DND-41 (cell line): ENCODE results near the gene STK16.

Experiments
- ATAC-seq: fragments of 200-7000 bp; cut with Tn5 transposase; 3 replicates; pipeline ENCODE4 v1.9.1; 2021; ENCODE audit warnings: low read depth; ENCODE audit not compliant: insufficient read depth
- DNase-seq: peaks from one replicate; pipeline ENCODE4 v3.0.0-alpha.2; 2020
- H2AFZ ChIP-seq: 2 replicates; pipeline ENCODE4 v1.6.0; 2012; ENCODE audit warnings: low read depth, low read length
- H3K27ac ChIP-seq: 2 replicates; pipeline ENCODE4 v1.5.1; 2012; ENCODE audit warnings: low read length, inconsistent platforms
- H3K27me3 ChIP-seq: fragments of 200-600 bp; sonication (generic); 2 replicates; pipeline ENCODE4 v1.6.0; 2012; ENCODE audit warnings: low read length, mild to moderate bottlenecking, inconsistent platforms; ENCODE audit not compliant: insufficient read depth, poor library complexity
- H3K36me3 ChIP-seq: 2 replicates; pipeline ENCODE4 v1.5.1; 2012; ENCODE audit warnings: low read length, inconsistent platforms; ENCODE audit not compliant: insufficient read depth
- H3K4me1 ChIP-seq: 2 replicates; pipeline ENCODE4 v1.5.1; 2012; ENCODE audit warnings: mild to moderate bottlenecking, low read length; ENCODE audit not compliant: insufficient read depth
- H3K4me2 ChIP-seq: 2 replicates; pipeline ENCODE4 v1.6.0; 2012; ENCODE audit warnings: mild to moderate bottlenecking, moderate library complexity, low read length, inconsistent platforms; ENCODE audit not compliant: insufficient read depth
- H3K4me3 ChIP-seq, 2 experiments: fragments of 200-600 bp in 1 of 2; shearing (Covaris generic) in 1 of 2; 2 replicates each; pipeline ENCODE4 v1.5.1; 2012 to 2016; ENCODE audit warnings: inconsistent platforms in 2 of 2, low read length in 2 of 2, mild to moderate bottlenecking in 2 of 2, low read depth in 1 of 2, moderate library complexity in 1 of 2
- H3K79me2 ChIP-seq: 2 replicates; pipeline ENCODE4 v1.6.0; 2012; ENCODE audit warnings: low read length, inconsistent platforms; ENCODE audit not compliant: insufficient read depth
- H3K9ac ChIP-seq: 2 replicates; pipeline ENCODE4 v1.6.0; 2012; ENCODE audit warnings: low read depth, mild to moderate bottlenecking, inconsistent platforms, low read length, moderate library complexity
- H3K9me3 ChIP-seq: 2 replicates; pipeline ENCODE4 v1.5.1; 2012; ENCODE audit warnings: low read length, moderate library complexity, mild to moderate bottlenecking, inconsistent platforms; ENCODE audit not compliant: insufficient read depth, severe bottlenecking
- H4K20me1 ChIP-seq: 2 replicates; pipeline ENCODE4 v1.6.0; 2012; ENCODE audit warnings: low read length; ENCODE audit not compliant: insufficient read depth
- EZH2 ChIP-seq: IDR thresholded peaks from 3 replicates; pipeline ENCODE4 v1.6.1; 2012; ENCODE audit warnings: borderline replicate concordance, low read depth, mild to moderate bottlenecking, moderate library complexity, low read length, inconsistent platforms; ENCODE audit not compliant: severe bottlenecking
- TF ChIP-seq, protein P1 (sequence below): IDR thresholded peaks from 2 replicates; pipeline ENCODE4 v1.5.1; 2012; ENCODE audit warnings: borderline replicate concordance, low read length, moderate library complexity, mild to moderate bottlenecking; ENCODE audit not compliant: poor library complexity, severe bottlenecking; ENCODE audit errors: extremely low read depth

The STK16 gene

DNA sequence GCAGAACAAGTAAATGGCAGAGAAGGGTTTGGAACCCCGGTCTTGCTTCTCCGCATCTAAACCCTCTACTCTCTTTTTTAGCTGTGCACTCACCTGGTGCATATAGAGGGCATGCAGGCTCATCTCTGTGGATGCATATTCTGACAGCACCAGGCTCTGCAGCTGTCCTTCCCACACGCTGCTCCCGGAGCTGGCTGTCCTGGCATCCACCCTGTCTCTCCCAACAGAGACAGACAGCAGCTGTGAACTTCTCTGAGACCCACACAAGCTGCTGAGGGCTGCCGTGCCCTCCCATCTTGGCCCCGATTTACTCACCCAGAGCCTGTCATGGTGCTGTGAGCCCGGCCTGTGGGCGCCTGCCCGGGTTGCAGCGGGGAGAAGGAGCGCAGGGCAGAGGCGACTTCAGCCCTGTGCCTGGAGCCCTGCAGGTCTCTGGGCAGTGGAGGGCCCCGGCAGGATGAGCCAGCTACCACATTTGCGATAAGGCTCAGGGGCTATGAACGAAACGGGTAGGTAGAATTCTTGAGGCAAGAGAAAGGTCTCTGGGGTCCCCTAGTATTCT lies 23.2 kb upstream of the STK16 start:
- ATAC-seq = no peak
- H3K36me3 ChIP-seq = peaks cover 78% of the 10 kb centered on the region

DNA sequence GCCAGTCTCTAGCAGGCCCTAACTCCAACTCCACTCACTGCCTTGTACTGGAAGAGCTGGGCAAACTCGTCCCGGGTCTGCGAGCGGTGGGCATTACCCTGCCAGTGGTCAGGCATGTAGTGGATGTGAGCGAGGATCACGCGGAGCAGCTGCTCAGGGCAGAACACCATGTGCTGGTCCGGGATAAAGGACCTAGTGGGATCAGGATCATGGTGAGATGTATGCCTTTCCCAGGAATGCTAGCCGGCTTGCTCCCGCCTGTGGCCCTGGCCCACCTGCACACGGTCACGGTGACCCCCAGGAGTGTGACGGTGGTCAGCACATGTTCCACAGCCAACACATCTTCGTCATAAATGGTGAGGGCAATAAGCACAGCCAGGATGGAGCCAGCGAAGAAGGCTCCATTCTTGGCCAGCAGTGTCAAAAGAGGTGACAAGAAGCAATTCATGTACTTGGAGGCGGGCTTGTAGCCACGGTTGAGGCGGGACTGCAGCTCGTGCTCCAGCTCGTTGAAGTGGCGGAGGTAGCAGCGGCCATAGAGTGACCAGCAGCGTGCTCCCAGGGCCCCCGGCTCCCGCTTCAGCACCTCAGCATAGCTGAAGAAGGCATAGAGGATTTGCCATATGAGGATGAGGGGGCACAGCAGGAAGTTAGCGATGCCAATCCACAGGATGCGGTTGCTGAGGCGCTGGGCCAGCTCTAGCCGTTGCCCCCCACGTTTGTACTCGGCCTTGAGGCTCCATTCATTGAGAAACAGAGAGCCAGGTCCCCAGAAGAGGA lies 21.3 kb upstream of the STK16 start:
- Histone ChIP-seq H3K9me3 (no peaks in the 10 kb centered on the region), H3K36me3 (peaks cover 84% of the 10 kb centered on the region), H3K27ac (no peak overlapping the region), H3K4me3 (no peak overlapping the region), H4K20me1 (peaks cover 8% of the 10 kb centered on the region; the same call in 1 of the 2 replicates), H3K4me2 (no peak overlapping the region), H3K79me2 (peaks cover 25% of the 10 kb centered on the region), H2AFZ (no peak overlapping the region), H3K4me1 (peaks cover 19% of the 10 kb centered on the region), H3K9ac (no peak overlapping the region), H3K27me3 (no peaks in the 10 kb centered on the region)
- no peak for ATAC-seq
- no peak for TF ChIP-seq EZH2
- TF ChIP-seq, protein P1, sequence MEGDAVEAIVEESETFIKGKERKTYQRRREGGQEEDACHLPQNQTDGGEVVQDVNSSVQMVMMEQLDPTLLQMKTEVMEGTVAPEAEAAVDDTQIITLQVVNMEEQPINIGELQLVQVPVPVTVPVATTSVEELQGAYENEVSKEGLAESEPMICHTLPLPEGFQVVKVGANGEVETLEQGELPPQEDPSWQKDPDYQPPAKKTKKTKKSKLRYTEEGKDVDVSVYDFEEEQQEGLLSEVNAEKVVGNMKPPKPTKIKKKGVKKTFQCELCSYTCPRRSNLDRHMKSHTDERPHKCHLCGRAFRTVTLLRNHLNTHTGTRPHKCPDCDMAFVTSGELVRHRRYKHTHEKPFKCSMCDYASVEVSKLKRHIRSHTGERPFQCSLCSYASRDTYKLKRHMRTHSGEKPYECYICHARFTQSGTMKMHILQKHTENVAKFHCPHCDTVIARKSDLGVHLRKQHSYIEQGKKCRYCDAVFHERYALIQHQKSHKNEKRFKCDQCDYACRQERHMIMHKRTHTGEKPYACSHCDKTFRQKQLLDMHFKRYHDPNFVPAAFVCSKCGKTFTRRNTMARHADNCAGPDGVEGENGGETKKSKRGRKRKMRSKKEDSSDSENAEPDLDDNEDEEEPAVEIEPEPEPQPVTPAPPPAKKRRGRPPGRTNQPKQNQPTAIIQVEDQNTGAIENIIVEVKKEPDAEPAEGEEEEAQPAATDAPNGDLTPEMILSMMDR = no peak
- no peak for DNase-seq

More for the DNA sequence above, 23.2 kb upstream of the STK16 start:
- peaks cover 14% of the 10 kb centered on the region for H3K4me1 ChIP-seq
- H3K9ac ChIP-seq = no peak overlapping the region
- no peak overlapping the region for H3K27ac ChIP-seq
- peaks cover 3% of the 10 kb centered on the region; the same call in 1 of the 2 replicates for H4K20me1 ChIP-seq
- H3K9me3 ChIP-seq = no peaks in the 10 kb centered on the region
- H3K27me3 ChIP-seq = no peaks in the 10 kb centered on the region
- H3K79me2 ChIP-seq = peaks cover 5% of the 10 kb centered on the region
- DNase-seq = no peak
- no peak overlapping the region for H3K4me3 ChIP-seq
- no peak overlapping the region for H2AFZ ChIP-seq
- TF ChIP-seq, protein P1 = no peak
- TF ChIP-seq EZH2 = no peak
- H3K4me2 ChIP-seq = no peak overlapping the region

DNA sequence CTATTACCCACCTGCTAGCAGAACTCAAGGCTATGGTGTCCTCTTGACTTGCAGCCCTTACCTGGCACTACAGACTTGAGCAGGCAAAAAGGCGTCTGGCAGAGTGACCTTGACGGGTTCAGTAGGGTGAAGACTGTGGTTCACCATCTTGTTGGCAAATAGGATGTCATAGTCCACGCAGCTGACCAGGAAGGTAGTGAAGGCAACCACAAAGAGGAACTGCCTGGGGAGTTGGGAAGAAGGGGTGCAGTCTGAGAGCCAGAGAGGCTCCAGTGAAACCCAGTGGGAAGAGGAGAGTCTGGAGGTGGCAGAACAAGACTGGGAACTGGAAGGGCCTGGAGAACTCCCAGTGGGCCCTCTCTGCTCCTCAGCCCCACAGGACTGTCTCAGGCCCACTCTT lies 19.9 kb upstream of the STK16 start:
- Histone ChIP-seq H3K9ac (no peak overlapping the region), H3K4me2 (no peak overlapping the region), H3K36me3 (peaks cover 71% of the 10 kb centered on the region), H3K79me2 (peaks cover 32% of the 10 kb centered on the region), H3K27me3 (no peaks in the 10 kb centered on the region), H3K9me3 (no peaks in the 10 kb centered on the region), H3K4me1 (peaks cover 21% of the 10 kb centered on the region), H3K4me3 (no peak overlapping the region), H4K20me1 (peaks cover 8% of the 10 kb centered on the region; the same call in 1 of the 2 replicates), H3K27ac (no peak overlapping the region), H2AFZ (no peak overlapping the region)
- no peak for ATAC-seq
- no peak for DNase-seq
- TF ChIP-seq, protein P1 = no peak
- TF ChIP-seq EZH2 = no peak
